Measurements from ENCODE around the gene NACA.

DNA sequence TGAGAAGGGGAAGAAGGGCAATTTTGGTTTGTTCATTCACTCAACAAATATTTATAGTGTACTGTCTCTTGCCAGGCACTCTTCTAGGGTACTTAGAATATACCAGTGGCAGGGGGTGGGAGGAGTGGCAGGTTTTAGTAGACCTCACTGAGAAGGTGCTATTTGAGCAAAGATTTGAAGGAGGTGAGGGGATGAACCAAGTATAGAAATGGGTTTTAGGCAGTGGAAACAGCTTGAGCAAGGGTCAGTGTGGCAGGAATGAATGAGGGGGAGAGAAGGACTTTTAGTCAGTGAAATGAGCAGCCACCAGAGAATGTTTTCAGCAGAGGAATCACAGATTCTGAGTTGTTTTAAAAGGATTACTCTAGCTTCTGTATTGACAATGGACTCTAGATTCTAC lies 24.8 kb upstream of the NACA start:
- TF ChIP-seq, protein P1, sequence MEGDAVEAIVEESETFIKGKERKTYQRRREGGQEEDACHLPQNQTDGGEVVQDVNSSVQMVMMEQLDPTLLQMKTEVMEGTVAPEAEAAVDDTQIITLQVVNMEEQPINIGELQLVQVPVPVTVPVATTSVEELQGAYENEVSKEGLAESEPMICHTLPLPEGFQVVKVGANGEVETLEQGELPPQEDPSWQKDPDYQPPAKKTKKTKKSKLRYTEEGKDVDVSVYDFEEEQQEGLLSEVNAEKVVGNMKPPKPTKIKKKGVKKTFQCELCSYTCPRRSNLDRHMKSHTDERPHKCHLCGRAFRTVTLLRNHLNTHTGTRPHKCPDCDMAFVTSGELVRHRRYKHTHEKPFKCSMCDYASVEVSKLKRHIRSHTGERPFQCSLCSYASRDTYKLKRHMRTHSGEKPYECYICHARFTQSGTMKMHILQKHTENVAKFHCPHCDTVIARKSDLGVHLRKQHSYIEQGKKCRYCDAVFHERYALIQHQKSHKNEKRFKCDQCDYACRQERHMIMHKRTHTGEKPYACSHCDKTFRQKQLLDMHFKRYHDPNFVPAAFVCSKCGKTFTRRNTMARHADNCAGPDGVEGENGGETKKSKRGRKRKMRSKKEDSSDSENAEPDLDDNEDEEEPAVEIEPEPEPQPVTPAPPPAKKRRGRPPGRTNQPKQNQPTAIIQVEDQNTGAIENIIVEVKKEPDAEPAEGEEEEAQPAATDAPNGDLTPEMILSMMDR (IDR thresholded peaks at IDR 0.05) = no peak
- no peak for TF ChIP-seq POLR2A (IDR thresholded peaks at IDR 0.05)
